HG03097 (cell line): ENCODE measurements around the gene CCDC187.
"Not testable (repeated sequence)": the region's sequence is repeated elsewhere in the genome, so short reads cannot be mapped to it uniquely, and the experiment has no call there.

Experiments used
- ATAC-seq: cut with Tn5 transposase; IDR thresholded peaks from one replicate; pipeline ENCODE4 v1.9.1; 2021; ENCODE audit not compliant: unreplicated experiment, low FRiP score

The CCDC187 gene

GRCh38 chr9:136274786-136275654, 28.9 kb downstream of the CCDC187 start:
- ATAC-seq, result no peak

- ATAC-seq, result no peak
Measured at GRCh38 chr9:136273921-136274785, 29.7 kb downstream of the CCDC187 start.

GRCh38 chr9:136273244-136273865, 30.5 kb downstream of the CCDC187 start:
- no peak for ATAC-seq

- ATAC-seq, result no peak
Measured at GRCh38 chr9:136270173-136270705, 33.7 kb downstream of the CCDC187 start.

GRCh38 chr9:136268735-136269134, 35.2 kb downstream of the CCDC187 start:
- no peak for ATAC-seq

GRCh38 chr9:136268318-136268717, 35.6 kb downstream of the CCDC187 start:
- no peak for ATAC-seq

GRCh38 chr9:136267261-136268111, 36.4 kb downstream of the CCDC187 start:
- ATAC-seq, result no peak

GRCh38 chr9:136266641-136267040, 37.3 kb downstream of the CCDC187 start:
- ATAC-seq, result not testable (repeated sequence)

GRCh38 chr9:136265561-136266355, 38.1 kb downstream of the CCDC187 start:
- ATAC-seq, result no peak

GRCh38 chr9:136264441-136265405, 39.2 kb downstream of the CCDC187 start:
- ATAC-seq, result no peak

GRCh38 chr9:136264031-136264430, 39.9 kb downstream of the CCDC187 start:
- no peak for ATAC-seq

GRCh38 chr9:136262671-136263178, 41.2 kb downstream of the CCDC187 start:
- ATAC-seq, result no peak

GRCh38 chr9:136261686-136262430, 42.0 kb downstream of the CCDC187 start:
- no peak for ATAC-seq

GRCh38 chr9:136260936-136261472, 42.9 kb downstream of the CCDC187 start:
- ATAC-seq, result no peak

GRCh38 chr9:136260521-136260920, 43.4 kb downstream of the CCDC187 start:
- ATAC-seq, result no peak

GRCh38 chr9:136259836-136260235, 44.1 kb downstream of the CCDC187 start:
- ATAC-seq, result no peak

- ATAC-seq, result no peak
Measured at GRCh38 chr9:136259517-136259813, 44.4 kb downstream of the CCDC187 start.
